ENCODE data around the gene NKAIN4.

- TF ChIP-seq CTCF (IDR thresholded peaks at IDR 0.05; ENCODE audit: low read depth, low read length, poor library complexity, severe bottlenecking) (no peak), EZH2phosphoT487 (IDR thresholded peaks at IDR 0.05; ENCODE audit: borderline replicate concordance, low read length) (no peak)
Observed at GRCh38 chr20:63284083-63284440, 29.8 kb upstream of the NKAIN4 start.

Data from DOHH2 (cell line).